DMS 273 treated with DMSO at 0.1 percent for 48 hours (cell line): ENCODE measurements around the gene CCDC74A.
"Not testable (repeated sequence)": the region's sequence is repeated elsewhere in the genome, so short reads cannot be mapped to it uniquely, and the experiment has no call there.

Experiments used
- DNase-seq: peaks from one replicate; lab custom pipeline; 2025; lab: John Stamatoyannopoulos, UW

Gene CCDC74A

GRCh38 chr2:131529864-131530445 is 2.3 kb downstream of the CCDC74A start:
- DNase-seq = not testable (repeated sequence)

GRCh38 chr2:131530626-131531344 is 3.1 kb downstream of the CCDC74A start:
- not testable (repeated sequence) for DNase-seq

GRCh38 chr2:131531547-131532185 is 4.0 kb downstream of the CCDC74A start:
- not testable (repeated sequence) for DNase-seq

DNA sequence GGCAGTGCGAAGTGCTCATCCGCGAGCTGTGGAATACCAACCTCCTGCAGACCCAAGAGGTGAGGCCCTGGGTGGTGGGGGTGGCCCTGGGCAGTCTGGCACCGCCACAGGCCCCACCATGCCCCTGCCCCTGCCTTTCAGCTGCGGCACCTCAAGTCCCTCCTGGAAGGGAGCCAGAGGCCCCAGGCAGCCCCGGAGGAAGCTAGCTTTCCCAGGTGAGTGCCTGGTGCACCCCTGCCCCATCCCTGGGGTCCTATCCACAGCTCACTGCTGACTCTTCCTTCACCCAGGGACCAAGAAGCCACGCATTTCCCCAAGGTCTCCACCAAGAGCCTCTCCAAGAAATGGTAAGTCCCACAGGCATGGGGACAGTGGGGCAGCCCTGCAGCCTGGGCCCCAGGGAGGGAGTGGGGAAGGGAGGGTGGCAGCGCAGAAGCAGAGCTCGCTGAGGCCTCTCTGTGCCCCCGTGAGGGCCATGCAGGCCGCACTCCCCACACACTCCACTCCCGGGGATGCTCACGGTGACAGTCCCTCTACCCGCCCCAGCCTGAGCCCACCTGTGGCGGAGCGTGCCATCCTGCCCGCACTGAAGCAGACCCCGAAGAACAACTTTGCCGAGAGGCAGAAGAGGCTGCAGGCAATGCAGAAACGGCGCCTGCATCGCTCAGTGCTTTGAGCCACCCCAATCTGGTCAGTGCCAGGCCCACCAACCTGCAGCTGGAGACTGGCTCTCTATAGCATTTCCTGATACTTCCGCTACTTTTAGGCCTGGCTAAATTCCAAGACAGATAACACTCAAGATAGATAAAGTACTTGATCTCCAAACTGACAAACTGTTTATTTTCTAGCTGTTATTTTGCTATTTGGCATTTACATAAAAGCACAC is 5.3 kb downstream of the CCDC74A start:
- DNase-seq = not testable (repeated sequence)

DNA sequence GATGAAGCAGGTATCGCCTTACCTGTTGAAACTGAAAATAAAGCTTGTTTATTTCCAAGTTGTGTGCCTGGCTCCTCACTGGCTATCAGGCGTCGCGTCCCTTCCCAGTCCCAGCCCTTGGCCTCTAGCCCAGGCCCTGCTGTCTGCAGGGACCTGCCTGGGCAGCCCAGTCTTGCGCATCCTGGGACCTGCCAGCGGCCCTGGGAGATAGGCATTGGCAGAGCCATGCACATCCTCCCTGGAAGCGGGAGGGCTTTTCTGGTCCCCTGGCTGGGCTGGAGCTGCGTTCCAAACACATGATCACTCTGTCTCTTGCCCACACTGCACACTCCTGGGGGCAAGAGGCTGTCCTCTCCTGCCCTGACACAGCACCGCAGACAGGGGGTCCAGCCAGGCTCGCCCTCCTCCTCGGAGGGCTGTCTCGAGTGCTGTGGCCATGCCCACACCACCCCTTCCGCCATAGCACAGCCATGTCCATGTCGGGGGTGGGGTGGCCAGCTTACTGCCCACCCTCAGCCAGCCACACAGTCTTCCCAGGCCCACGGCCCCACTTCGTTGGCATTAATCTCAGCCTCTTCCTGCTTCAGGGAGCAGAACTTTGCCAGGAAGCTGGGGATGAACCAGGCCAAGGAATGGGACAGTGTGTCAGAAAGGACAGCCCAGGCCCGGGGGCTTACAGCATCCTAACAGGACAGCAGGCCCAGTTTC is 6.1 kb downstream of the CCDC74A start:
- not testable (repeated sequence) for DNase-seq

- DNase-seq = not testable (repeated sequence)
Observed at GRCh38 chr2:131534317-131534672, 6.6 kb downstream of the CCDC74A start.

- DNase-seq = not testable (repeated sequence)
Observed at GRCh38 chr2:131534965-131535364, 7.3 kb downstream of the CCDC74A start.

DNA sequence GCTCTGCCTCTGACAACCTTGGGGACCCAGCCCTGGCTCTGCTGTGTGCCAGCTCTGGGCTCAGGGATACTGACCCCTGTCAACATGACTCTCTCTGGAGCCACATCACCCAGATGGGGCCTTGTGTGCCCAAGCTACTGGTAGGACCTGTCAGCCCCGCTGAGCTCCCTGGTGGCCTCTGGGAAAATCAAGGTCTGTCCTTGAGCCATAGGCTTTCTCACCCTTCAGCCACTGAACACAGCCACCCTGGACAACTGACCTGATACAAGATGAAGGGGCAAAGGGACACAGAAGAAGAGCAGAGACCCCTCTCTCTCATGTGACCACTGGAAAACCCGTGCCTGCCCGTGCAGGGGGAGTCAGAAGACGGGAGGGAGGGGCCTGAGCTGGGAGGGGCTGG is 7.8 kb downstream of the CCDC74A start:
- no peak for DNase-seq

- not testable (repeated sequence) for DNase-seq
Observed at GRCh38 chr2:131535951-131536826, 8.5 kb downstream of the CCDC74A start.

- not testable (repeated sequence) for DNase-seq
Observed at GRCh38 chr2:131536841-131537240, 9.2 kb downstream of the CCDC74A start.

GRCh38 chr2:131538856-131539255 is 11.2 kb downstream of the CCDC74A start:
- DNase-seq = not testable (repeated sequence)

DNA sequence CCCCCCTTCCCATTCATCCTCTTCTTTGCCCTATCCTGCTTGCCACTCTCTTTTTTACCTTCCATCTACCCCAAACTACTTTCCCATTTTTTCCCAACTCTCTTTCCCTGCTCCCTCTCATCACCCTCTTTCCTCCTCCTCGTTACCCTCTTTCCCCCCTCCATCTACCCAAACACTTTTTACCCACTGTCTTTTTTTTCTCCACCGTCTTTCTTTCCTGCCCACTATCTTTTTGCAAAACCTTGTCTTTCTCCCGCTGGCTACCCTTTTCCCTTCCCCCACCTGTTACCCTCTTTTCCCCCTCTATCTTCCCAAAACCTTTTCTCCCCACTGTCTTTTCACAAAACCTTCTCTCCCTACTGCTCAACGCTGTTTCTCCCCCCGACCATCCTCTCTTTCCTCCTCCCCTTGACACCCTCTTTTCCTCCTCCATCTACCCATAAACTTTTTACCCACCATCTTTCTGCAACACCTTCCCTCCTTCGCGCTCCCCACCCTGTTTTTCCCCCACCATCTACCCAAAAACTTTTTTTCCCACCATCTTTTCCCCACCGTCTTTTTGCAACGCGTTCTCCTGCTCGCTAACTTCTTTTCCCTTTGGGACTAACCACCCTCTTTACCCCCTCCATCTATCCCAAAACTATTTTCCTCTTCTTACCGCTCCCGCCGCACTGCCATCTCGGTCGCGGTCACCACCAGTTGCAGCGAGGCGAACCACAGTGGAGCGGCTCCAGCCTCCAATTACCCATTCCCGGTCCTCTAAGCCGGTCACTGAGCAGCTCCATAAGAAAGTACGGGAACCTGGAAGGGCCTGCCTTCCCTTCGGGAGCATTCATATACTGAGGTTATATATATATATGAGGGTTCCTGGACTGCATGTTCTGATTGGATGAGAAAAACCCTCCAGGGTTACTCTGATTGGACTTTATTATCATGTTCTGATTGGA is 15.0 kb downstream of the CCDC74A start:
- no peak for DNase-seq

GRCh38 chr2:131543385-131543891 is 15.8 kb downstream of the CCDC74A start:
- DNase-seq = no peak

- DNase-seq = not testable (repeated sequence)
Observed at GRCh38 chr2:131544006-131544812, 16.5 kb downstream of the CCDC74A start.

DNA sequence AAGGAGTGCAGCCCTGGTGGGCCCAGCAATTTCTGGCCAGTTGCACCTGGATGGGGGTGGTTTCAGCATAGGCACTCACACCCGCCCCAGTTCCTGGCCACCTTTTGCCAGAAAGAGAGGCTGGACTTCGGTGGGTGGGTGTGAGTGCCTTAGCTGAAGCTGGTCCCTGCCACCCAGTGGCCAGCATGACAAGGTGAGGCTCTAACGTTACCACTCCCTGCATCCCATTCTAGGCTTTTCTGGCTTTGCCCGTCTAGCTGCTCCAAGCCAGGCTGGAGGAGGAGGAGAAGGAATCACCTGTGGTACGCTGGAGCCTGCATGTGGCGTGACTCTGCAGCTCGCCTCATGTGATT is 17.1 kb downstream of the CCDC74A start:
- DNase-seq = not testable (repeated sequence)

DNA sequence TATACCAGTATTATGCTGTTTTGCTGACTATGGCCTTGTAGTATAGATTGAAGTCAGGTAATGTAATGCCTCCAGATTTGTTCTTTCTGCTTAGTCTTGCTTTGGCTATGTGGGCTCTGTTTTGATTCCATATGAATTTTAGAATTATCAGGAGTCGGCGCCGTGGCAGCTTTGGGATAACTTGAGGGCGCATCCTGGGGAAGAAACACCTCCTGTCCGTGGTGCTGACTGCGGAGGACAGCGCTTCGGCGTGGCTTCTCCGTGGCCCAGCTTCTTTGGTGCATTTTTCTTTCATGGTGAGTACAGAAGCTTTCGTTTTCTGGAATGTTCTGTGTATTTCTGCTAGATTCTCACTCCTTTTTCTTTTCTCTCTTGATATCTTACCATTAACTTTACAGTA is 25.2 kb downstream of the CCDC74A start:
- no peak for DNase-seq

DNA sequence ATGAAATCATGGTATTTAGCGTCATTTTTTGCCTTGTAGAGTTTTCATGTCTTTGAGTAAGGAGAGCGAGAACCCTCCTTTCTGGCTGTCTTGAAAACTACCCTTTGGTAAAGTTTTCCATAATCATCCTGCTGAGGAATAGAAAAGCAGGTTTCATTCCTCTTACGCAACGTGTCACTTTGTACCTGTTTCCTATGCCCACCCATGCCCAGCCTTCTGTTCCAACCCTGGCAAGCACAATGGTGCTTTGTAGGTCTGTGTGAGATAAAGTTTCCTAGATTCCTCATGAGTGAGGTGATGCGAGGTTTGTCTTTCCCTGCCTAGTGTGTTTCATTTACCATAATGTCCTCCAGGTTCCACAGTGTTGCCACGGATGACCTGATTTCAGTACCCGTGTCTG is 29.3 kb downstream of the CCDC74A start:
- no peak for DNase-seq

GRCh38 chr2:131557558-131558321 is 30.1 kb downstream of the CCDC74A start:
- no peak for DNase-seq
